ENCODE results near the gene RUFY4.

DNA sequence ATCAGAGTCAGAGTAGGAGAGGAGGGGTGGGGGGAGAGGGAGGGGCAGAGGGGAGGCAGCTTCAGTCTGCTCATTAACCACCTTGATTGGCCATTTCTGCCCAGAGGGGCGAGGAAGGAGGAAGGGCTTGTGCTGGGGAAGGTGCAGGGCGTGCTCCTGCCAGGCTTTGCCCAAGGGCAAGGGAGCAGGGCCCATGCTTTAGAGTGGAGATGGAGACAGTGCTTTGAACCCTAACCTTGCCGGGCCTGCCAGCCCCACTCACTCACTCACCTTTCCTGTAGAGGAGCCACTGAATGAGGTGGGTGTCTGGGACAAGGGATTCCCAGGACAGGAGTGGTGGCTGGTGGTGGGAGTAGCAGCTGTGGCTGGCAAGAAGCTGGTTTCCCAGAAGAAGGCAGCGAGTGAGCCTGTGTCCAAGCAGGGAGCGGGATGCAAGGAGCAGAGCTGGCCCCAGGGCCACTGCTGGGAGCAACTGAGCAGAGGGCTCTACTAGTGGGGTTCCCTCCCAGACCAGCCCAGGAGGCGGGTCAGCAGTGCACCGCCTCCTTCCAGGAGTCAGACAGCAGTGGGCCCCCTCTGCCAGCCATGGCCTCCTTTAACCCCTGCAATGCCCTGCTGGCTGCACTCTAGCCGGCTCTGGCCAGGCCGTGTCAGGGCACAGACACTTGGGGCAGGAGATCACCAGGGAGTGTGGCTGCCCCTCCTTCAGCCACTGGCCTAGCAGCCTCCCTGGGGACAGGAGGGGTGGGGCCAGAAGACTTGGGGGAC, 3.6 kb upstream of the RUFY4 start:
- TF ChIP-seq CTCF (IDR thresholded peaks at IDR 0.05 in 4 of 5, conservative IDR thresholded peaks at IDR 0.05 in 1 of 5) = no peak
- TF ChIP-seq POLR2A (IDR thresholded peaks at IDR 0.05) = no peak
